ENCODE results near the gene STARD10.

DNA sequence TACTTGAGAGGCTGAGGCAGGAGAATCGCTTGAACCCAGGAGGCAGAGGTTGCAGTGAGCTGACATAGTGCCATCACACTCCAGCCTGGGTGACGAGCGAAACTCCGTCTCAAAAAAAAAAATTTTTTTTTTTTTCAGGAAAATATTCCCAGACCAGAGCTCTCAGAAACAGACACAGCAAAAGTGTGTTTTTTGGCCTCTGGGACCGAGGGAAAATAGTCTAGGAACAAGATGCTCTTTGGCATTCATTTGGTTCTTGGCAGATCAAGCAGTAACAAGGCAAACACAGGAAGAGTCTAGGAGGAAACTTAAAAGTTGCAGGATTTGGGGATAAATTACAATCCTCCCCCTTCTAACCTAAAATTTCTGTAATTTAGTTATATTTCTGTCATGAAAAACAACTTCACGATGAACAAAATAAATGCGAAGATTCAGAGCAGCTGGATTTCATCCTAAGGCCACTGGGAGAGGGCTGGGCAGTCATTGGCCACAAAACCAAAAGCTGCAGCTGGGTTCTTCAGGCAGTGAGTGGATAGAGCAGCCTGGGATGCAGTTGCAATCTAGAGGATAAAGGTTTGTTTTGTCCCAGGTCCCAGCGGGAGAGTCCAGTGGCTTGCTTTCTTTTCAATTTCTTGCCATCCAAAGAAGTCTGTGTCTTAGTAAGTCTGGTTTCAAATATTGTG is 40.1 kb upstream of the STARD10 start:
- no peak for TF ChIP-seq SIN3A (conservative IDR thresholded peaks at IDR 0.05 in 1 of 2, IDR thresholded peaks at IDR 0.05 in 1 of 2; ENCODE audit: low read depth in 1 of 2, low read length in 2 of 2)
- TF ChIP-seq, protein P1, sequence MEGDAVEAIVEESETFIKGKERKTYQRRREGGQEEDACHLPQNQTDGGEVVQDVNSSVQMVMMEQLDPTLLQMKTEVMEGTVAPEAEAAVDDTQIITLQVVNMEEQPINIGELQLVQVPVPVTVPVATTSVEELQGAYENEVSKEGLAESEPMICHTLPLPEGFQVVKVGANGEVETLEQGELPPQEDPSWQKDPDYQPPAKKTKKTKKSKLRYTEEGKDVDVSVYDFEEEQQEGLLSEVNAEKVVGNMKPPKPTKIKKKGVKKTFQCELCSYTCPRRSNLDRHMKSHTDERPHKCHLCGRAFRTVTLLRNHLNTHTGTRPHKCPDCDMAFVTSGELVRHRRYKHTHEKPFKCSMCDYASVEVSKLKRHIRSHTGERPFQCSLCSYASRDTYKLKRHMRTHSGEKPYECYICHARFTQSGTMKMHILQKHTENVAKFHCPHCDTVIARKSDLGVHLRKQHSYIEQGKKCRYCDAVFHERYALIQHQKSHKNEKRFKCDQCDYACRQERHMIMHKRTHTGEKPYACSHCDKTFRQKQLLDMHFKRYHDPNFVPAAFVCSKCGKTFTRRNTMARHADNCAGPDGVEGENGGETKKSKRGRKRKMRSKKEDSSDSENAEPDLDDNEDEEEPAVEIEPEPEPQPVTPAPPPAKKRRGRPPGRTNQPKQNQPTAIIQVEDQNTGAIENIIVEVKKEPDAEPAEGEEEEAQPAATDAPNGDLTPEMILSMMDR (IDR thresholded peaks at IDR 0.05; ENCODE audit: control extremely low read depth in 1 of 3, insufficient read depth in 1 of 3, low read depth in 1 of 3, low read length in 3 of 3): no peak
- TF ChIP-seq ASH2L (IDR thresholded peaks at IDR 0.05; ENCODE audit: low read length): no peak
- TF ChIP-seq, protein P2, sequence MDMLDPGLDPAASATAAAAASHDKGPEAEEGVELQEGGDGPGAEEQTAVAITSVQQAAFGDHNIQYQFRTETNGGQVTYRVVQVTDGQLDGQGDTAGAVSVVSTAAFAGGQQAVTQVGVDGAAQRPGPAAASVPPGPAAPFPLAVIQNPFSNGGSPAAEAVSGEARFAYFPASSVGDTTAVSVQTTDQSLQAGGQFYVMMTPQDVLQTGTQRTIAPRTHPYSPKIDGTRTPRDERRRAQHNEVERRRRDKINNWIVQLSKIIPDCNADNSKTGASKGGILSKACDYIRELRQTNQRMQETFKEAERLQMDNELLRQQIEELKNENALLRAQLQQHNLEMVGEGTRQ (IDR thresholded peaks at IDR 0.05; ENCODE audit: low read length): no peak
- TF ChIP-seq POLR2A (IDR thresholded peaks at IDR 0.05; ENCODE audit: control extremely low read depth in 1 of 2, low read depth in 2 of 2, low read length in 2 of 2): no peak
- TF ChIP-seq SP1 (IDR thresholded peaks at IDR 0.05; ENCODE audit: low read depth, low read length): no peak
- TF ChIP-seq FOSL1 (IDR thresholded peaks at IDR 0.05; ENCODE audit: insufficient read depth, low read depth, low read length): no peak
- no peak for TF ChIP-seq CHD2 (IDR thresholded peaks at IDR 0.05; ENCODE audit: low read length)
- TF ChIP-seq JUND (IDR thresholded peaks at IDR 0.05; ENCODE audit: low read length): no peak

Measured in H1 (cell line).